ENCODE results near the gene BCKDK. TPM values are rescaled to one million over a fixed set of nuclear protein-coding genes. Genes with fewer than 3 reads are reported as not detected.
"Not testable (repeated sequence)": the region's sequence is repeated elsewhere in the genome, so short reads cannot be mapped to it uniquely, and the experiment has no call there.

Gene BCKDK
- total RNA-seq, 1 donor from 2014 or later: 9.8 TPM

GRCh38 chr16:31094424-31095120 lies 13.6 kb upstream of the BCKDK start, which contains the start of gene VKORC1:
Gene VKORC1, minus strand, starts transcription at chr16:31094797. Its CDS starts 68 bp downstream, at chr16:31094729.
- DNase-seq (ENCODE audit: low read depth in 2 of 2): peak; percentile 92 to 97

- DNase-seq (ENCODE audit: low read depth in 2 of 2): peak in 1 of 2 donors; percentile 36
Observed at GRCh38 chr16:31099860-31100638, 8.1 kb upstream of the BCKDK start.

GRCh38 chr16:31100876-31101641 lies 7.1 kb upstream of the BCKDK start:
- DNase-seq (ENCODE audit: low read depth in 2 of 2): not testable (repeated sequence)

- DNase-seq (ENCODE audit: low read depth in 2 of 2): peak; percentile 18 to 50
Observed at GRCh38 chr16:31105677-31106213, 2.4 kb upstream of the BCKDK start.

GRCh38 chr16:31106509-31107464 lies 1.4 kb upstream of the BCKDK start:
- DNase-seq (ENCODE audit: low read depth in 2 of 2): no peak

GRCh38 chr16:31107465-31107867 lies 720 bp upstream of the BCKDK start:
- DNase-seq (ENCODE audit: low read depth in 2 of 2): no peak

- DNase-seq (ENCODE audit: low read depth in 2 of 2): no peak
Observed at GRCh38 chr16:31108794-31109558, 790 bp downstream of the BCKDK start.

- DNase-seq (ENCODE audit: low read depth in 2 of 2): no peak
Observed at GRCh38 chr16:31109622-31110021, 1.4 kb downstream of the BCKDK start.

- no peak for DNase-seq (ENCODE audit: low read depth in 2 of 2)
Observed at GRCh38 chr16:31110106-31111034, 2.2 kb downstream of the BCKDK start.

GRCh38 chr16:31111881-31112466 lies 3.8 kb downstream of the BCKDK start:
- no peak for DNase-seq (ENCODE audit: low read depth in 2 of 2)

- no peak for DNase-seq (ENCODE audit: low read depth in 2 of 2)
Observed at GRCh38 chr16:31112711-31113110, 4.5 kb downstream of the BCKDK start.

GRCh38 chr16:31113121-31114120 lies 5.2 kb downstream of the BCKDK start:
- DNase-seq (ENCODE audit: low read depth in 2 of 2): no peak

GRCh38 chr16:31114468-31114867 lies 6.3 kb downstream of the BCKDK start:
- DNase-seq (ENCODE audit: low read depth in 2 of 2): no peak

GRCh38 chr16:31117384-31118222 lies 9.4 kb downstream of the BCKDK start, which contains the start of gene KAT8:
Gene KAT8, plus strand, starts transcription at chr16:31117664. Its CDS starts 18 bp downstream, at chr16:31117682.
- peak; percentile 92 to 99 for DNase-seq (ENCODE audit: low read depth in 2 of 2)

GRCh38 chr16:31118223-31119155 lies 10.3 kb downstream of the BCKDK start:
- DNase-seq (ENCODE audit: low read depth in 2 of 2): no peak
